GM19324 (cell line): ENCODE results near the gene DGKK.
"Not testable (repeated sequence)": the region's sequence is repeated elsewhere in the genome, so short reads cannot be mapped to it uniquely, and the experiment has no call there.

Experiments
- ATAC-seq: cut with Tn5 transposase; IDR thresholded peaks from one replicate; pipeline ENCODE4 v1.9.1; 2021; ENCODE audit warnings: mild to moderate bottlenecking, moderate library complexity; ENCODE audit not compliant: unreplicated experiment, low FRiP score

The DGKK gene

DNA sequence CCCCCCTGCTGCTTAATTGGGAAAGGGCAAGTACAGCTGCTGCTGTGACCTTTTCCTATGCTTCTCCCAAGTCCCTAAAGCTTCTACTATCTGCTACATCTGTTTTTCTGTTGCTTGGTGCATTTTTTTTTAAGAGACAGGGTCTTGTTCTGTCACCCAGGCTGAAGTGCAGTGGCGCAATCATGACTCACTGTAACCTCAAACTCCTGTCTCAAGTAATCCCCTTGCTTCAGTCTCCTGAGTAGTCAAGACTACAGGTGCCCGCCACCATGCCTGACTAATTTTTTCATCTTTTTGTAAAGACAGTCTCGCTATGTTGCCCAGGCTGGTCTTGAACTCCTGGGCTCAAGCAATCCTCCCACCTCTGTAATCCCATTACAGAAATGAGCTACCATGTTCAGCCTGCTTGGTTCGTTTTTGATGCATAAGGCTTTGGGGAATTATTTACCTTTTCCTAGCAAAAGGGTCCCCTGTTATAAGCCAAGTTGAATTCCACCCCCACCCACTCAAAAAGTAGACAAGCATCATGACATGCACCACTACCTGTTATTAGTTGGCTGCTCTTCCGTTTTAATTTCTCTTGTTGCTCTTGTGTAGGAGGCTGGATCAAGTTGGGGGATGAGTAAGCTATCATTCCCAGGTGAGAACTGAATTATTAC, 39.6 kb downstream of the DGKK start:
- no peak for ATAC-seq

DNA sequence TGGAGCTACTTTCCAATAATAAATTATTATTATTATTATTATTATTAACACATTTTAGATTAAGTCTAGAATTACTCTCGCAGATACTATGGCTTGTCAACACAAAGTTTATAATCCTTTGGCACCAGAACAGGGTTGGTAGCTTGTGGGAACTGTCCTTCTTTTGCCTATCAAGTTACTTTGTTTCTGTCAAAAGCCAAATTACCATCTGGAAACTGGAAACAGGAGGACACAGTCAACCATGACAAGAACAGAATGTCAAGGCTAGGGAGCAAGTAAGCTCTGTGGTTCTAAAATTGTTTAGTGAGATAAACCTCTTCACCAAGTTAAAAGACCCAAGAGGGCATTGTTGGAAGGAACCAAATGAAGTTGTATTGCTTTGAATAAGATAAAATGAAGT, 42.5 kb downstream of the DGKK start:
- no peak for ATAC-seq

DNA sequence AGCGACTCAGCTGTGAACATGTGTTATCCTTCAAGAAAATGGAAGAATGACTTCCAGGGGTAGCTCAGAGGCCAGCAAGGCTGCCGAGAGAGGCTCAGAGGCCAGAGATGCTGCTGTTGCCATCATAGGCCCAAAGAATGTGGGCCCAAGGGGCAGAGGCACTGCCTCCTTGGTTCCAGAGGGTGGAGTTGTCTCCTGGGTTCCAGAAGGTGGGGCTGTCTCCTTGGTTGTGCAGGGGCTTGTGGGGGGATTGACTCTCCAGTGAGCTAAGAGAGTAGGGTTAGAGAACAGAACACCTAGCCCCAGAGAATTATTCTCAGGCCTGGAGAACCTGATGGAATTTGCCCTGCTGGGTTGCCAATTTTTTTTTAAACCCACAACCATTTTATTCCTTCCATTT, 62.6 kb downstream of the DGKK start:
- no peak for ATAC-seq

DNA sequence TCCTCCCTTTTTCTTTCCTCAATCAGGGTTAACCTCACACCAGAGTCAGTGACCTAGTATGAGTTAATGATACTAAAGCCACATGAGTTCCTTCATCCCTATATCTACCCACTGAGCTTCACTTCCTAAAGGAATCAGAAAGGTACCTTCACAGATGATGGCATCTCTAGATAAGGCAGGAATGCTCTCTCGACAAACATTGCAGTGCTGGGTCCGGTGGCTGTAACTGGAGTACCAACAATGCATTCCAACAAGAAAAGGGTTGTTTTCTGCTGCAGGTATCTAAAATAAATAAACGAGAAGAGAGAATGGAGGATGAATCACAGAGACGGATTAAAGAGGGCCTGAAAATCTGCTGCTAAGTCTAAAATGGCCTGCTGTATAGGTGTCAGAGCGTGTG, 66.7 kb downstream of the DGKK start:
- no peak for ATAC-seq

DNA sequence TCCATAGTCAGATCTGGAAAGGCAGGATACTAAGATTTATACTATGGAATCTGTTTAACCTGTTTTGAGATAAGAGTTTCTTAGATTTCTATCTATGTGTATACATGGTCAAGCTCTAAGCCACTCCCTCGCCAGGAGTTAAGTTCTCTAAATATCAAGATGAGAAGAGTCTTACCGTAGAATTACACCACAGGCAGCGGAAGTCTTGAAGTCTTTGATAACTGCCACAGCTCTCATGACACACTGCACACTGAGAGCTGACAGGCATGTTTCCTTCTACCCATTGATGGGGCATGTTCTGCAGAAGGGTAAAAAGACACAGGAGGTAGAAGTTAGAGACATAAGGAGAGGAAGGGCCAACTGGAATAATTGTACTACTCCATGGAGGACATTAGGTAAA, 67.7 kb downstream of the DGKK start:
- no peak for ATAC-seq

DNA sequence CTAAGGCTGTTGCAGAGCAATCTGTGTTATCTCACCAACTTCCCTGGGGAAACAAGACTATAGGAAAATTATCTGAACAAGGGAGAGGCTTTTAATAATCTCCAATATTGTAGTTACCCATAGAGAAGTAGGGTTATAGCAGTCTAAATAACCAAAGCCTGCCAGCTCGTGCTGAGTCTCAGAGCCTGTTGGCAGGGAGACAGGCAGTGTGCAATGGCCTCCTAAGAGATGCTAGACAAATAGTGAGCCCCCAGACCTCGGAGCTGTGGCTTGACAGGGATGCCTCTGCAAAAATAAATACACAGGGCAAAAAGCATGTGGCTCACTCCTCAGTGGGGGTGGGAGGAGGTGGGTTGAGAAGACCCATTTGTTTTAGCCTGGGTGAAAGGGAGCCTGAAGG, 76.7 kb downstream of the DGKK start:
- ATAC-seq: no peak

DNA sequence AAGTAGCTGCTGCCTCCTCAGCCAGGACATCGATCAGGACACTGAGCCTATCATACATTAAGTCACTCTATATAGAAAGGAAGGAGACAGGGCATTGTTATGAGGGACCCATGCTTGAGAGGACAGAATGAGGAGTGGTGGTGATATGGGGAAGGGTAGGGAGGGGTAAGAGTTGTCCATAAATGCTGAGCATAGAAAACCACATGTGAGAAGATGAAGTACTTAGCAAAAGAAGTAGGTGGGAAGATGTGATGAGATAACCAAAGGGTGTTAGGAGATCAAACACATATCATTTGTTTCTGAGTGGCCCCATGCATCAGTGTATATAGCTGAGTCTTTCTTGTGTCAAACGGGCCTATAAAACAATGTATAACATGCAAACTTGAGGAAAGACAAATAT, 84.1 kb downstream of the DGKK start:
- ATAC-seq: no peak

DNA sequence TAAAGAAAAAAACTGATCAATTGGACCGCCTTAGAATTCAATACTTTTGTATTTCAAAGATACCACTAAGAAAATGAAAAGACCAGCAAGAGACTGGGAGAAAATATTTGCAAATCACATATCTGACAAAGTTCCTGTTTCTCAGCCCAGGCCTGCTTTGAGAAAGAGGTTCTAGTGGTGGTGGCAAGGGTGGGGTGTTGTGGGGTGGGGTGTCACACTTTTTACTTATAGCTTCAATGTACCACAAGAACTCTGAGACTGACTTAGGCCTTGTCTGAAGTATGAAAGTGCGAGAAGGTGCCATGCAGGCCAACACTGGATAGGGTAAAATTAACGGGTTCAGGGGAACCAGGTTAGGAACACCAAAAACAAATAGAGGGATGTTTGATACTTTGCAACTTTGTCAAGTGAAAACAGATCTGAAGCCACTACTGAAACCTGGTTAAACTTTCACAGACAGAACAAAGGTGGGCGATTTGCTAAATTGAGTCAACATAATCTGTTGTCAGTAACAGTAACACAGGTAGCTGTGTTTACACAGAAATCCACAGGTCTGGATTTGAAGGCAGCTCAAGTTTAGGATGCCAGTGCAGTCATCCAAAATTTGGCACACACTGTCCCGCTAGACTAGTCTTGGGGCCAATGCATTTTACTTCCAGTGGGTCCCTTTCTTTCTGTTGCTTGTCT, 88.8 kb downstream of the DGKK start:
- ATAC-seq: no peak

DNA sequence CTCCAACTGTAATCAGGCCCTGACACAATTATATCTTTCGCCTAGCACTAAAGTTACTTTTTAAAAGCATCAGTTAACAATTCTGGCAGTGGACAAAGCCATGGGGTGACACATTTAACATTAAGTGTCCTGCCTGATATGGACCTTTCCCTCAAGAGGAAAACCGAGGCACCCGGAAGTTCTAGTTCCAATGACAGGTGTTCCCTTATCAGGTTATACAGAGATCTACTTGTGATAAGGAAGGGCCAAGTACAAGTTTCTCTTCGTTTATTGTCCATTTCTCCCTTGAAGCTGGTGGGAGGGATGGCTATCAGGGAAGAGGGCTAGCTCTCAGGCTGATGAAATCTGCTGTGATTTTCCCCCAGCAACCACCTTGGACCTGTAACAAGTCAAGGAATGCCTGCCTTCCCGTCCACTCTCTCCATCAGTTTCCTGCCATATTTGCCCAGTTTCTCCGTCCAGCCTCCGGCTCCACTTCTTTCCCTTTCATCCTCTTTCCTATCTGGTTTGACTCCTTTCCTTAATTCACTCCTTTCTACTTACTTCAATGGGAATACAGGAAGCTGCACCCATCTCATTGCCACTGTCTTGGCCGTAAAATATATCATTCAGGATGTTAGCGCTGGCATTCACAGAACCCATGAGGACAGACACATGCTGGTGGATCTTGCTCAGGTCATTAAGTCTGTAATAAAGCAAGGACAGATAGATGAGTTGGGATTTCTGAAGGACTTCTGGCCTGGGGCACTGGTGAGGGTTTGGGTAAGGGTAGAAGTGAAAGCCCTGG, 95.0 kb downstream of the DGKK start:
- ATAC-seq: no peak

DNA sequence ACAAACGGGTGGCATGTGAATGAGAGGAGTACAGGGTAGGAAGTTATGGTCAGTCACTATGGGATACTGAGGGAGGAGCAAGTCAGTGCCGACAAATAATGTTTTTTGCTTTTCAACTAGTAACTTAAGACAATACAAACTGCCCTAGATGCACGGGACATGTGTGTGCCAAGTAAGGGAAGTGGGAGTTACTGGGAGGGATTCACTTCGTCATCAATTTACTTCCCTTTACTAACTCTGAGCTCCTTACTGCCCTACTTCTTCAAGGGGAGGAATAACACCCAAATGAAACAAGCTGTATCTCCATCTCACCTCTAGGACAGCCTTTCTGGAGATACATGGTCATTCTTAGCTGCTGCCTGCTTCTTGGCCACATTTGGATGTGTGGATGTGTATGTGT, 97.7 kb downstream of the DGKK start:
- no peak for ATAC-seq

DNA sequence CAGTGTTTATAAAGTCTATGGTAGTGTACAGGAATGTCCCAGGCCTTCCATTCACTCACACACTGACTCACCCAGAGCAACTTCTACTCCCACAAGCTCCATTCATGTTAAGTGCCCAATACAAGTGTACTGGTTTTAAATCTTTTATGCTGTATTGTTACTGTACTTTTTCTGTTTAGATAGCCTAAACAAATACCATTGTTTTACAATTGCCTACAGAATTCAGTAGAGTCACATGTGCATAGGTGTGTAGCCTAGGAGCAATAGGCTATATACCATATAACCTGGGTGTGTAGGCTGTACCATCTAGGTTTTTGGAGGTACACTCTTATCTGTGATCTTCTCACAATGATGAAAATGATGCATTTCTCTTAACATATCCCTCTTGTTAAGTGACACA, 126.7 kb downstream of the DGKK start:
- no peak for ATAC-seq

DNA sequence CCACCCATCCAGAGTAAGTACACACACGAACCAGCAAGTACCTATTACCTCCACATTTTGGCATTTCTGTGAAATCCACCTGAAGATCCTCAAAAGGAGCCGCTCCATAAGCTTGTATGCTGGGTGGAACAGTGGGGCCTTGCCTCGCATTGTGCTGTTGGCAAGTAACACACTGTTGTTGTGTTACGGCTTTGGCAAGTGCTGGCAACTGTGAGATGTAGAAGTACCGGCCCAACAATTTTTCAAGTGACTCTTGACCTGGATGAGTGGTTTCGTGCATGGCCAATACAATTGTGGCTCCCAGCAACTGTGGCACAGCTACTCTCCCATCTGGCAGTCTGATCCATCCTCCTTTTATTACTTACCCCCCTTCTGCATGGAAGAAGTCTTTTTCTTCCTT, 137.3 kb downstream of the DGKK start:
- ATAC-seq: no peak

DNA sequence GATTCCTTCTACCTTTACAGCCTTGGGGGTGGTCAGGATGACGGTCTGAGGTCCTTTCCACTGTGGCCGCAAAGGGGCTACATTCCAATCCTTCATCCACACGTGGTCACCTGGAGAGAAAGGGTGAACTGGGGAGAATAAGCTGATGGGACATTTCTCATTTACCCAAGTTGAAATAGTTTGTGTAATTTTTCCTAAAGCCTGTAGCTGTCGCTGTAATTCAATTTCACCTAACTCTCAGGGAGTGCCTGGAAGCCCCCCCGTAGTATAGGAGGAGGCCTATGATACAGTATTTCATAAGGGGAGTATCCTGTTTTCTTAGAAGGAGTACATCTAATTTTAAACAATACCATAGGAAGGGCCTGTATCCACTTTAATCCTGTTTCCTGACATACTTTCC, 138.0 kb downstream of the DGKK start:
- not testable (repeated sequence) for ATAC-seq

DNA sequence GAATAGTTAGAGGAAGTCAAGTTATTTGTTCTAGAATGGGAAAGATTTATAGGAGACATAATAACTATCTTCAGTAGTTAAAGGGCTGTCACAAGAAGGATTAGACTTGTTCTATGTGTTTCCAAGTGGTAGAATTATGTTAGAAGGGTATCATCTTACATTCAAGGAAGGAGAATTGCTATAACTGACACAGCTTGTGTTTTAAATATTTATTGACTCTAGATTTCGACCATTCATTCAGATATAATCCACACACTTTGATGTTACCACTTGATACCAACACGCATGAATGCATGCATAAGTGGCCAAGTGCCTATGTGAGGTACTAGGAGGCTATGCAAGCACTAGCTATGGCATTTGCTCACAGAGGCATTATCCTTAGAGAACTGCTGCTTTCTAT, 143.4 kb downstream of the DGKK start:
- ATAC-seq: no peak
